ENCODE measurements around the gene FAF1. TPM values are rescaled to one million over a fixed set of nuclear protein-coding genes. Genes with fewer than 3 reads are reported as not detected.

FAF1 gene
- total RNA-seq, 4 donors from 2014 or later, result 25.1 to 74.6 (median 37.2) TPM

DNA sequence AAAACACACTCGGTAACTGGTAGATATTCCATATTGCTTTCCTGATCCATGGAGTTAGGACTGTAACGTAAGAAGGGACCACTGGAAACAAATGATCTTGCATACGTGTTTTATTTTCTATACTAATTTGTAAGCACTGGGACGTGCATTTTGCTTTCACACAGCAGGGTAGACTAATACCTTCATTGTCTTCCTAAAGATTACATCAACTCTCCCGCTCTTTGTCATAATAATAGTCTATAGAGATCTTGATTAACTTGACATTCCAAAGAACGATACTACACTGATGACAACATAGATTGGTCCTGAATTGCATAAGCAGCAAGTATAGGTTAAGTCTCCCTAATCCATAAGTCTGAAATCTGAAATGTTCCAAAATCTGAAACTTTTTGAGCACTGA, 166.5 kb downstream of the FAF1 start:
- intact Hi-C loops (cut with DNase I; ENCODE audit: low total_unique reads), result no loop called here
- no peaks in the 10 kb centered on the region for H3K36me3 ChIP-seq
- H3K9me3 ChIP-seq, result no peaks in the 10 kb centered on the region
- H3K27ac ChIP-seq, result no peak overlapping the region
- 97 to 100% methylated on average over 6 of the region's 6 CpGs for WGBS, 2 donors (ENCODE audit: low coverage in 1 of 2)
- no peaks in the 10 kb centered on the region for H3K4me1 ChIP-seq
- in situ Hi-C loops (cut with MboI; ENCODE audit: low pct_ligation_motif_present in 1 of 4, low pct_unique_long_range_greater_than_20kb in 1 of 4, low sequenced_read_pairs in 3 of 4), result no loop called here
- H3K27me3 ChIP-seq, result no peaks in the 10 kb centered on the region
- TF ChIP-seq POLR2A (IDR thresholded peaks at IDR 0.05), result no peak
- TF ChIP-seq POLR2AphosphoS5 (IDR thresholded peaks at IDR 0.05), result no peak
- TF ChIP-seq EP300 (IDR thresholded peaks at IDR 0.05; ENCODE audit: low read depth), result no peak
- TF ChIP-seq, protein P1, sequence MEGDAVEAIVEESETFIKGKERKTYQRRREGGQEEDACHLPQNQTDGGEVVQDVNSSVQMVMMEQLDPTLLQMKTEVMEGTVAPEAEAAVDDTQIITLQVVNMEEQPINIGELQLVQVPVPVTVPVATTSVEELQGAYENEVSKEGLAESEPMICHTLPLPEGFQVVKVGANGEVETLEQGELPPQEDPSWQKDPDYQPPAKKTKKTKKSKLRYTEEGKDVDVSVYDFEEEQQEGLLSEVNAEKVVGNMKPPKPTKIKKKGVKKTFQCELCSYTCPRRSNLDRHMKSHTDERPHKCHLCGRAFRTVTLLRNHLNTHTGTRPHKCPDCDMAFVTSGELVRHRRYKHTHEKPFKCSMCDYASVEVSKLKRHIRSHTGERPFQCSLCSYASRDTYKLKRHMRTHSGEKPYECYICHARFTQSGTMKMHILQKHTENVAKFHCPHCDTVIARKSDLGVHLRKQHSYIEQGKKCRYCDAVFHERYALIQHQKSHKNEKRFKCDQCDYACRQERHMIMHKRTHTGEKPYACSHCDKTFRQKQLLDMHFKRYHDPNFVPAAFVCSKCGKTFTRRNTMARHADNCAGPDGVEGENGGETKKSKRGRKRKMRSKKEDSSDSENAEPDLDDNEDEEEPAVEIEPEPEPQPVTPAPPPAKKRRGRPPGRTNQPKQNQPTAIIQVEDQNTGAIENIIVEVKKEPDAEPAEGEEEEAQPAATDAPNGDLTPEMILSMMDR (IDR thresholded peaks at IDR 0.05), result no peak
- no peak overlapping the region for H3K4me3 ChIP-seq
- no peak for DNase-seq

DNA sequence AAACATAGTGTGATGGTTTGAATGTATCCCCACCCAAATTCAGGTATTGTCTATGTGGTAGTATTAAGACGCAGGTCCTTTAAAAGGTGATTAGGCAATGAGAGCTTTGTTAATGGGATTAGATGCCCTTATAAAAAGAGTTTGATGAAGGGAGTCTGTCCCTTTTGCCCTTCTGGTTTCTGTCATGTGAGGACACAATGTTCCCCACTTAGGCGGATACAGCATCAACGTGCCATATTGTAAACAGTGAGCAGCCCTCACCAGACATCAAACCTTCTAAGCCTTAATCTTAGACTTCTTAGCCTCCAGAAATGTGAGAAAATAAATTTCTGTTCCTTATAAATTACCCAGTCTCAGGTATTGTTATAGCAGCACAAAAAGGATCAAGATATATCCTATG, 172.8 kb downstream of the FAF1 start:
- no peaks in the 10 kb centered on the region for H3K9me3 ChIP-seq
- peaks cover 0 to 4% (median 0%) of the 10 kb centered on the region in 4 donors for H3K36me3 ChIP-seq
- no peak overlapping the region for H3K27ac ChIP-seq
- TF ChIP-seq, protein P1 (IDR thresholded peaks at IDR 0.05), result no peak
- TF ChIP-seq POLR2A (IDR thresholded peaks at IDR 0.05), result no peak
- TF ChIP-seq POLR2AphosphoS5 (IDR thresholded peaks at IDR 0.05), result peak in 2 of 3 donors; percentile 24 to 81
- TF ChIP-seq EP300 (IDR thresholded peaks at IDR 0.05; ENCODE audit: low read depth), result peak; percentile 79
- no peak for DNase-seq
- 81 to 90% methylated on average over 3 of the region's 3 CpGs for WGBS, 2 donors (ENCODE audit: low coverage in 1 of 2)
- H3K27me3 ChIP-seq, result no peaks in the 10 kb centered on the region
- intact Hi-C loops (cut with DNase I; ENCODE audit: low total_unique reads) (no loop called here), in situ Hi-C loops (cut with MboI; ENCODE audit: low pct_ligation_motif_present in 1 of 4, low pct_unique_long_range_greater_than_20kb in 1 of 4, low sequenced_read_pairs in 3 of 4) (loop anchor here in 1 of 4 donors (10.0 kb wide), 1 partner anchor 408 kb away; no protein-coding TSS in a partner anchor)
- H3K4me3 ChIP-seq, result no peak overlapping the region
- H3K4me1 ChIP-seq, result peaks cover 0 to 3% (median 0%) of the 10 kb centered on the region in 4 donors

DNA sequence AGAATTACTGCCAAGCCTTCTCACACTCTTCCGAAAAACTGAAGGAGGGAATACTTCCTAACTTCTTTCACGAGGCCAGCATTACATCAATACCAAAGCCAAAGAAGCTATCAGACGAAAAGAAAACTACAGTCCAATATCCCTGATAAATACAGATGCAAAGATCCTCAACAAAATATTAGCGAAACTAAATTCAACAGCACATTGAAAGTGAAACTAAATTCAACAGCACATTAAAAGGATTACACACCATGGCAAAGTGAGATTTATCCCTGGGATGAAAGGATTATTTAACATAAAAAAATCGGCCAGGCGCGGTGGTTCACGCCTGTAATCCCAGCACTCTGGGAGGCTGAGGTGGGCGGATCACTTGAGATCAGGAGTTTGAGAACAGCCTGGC, 176.8 kb downstream of the FAF1 start:
- intact Hi-C loops (cut with DNase I; ENCODE audit: low total_unique reads), result no loop called here

DNA sequence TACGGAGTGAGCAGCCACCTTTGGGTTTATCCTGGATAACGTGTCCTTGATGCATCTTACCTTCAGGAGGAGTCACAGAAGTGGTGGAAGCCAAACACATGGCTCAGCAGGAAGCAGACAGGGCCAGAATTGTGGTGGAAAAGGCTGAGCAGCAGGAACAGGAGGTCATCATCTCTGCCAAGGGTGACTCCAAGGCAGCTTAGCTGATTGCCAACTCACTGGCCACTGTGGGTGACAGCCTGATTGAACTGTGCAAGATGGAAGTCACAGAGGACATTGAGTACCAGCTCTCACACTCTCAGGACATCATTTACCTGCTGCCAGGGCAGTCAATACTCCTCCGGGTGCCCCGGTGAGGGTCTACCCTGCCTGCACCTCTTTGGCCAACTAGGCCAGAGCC, 179.3 kb downstream of the FAF1 start:
- Histone ChIP-seq H3K27me3 (no peaks in the 10 kb centered on the region), H3K4me3 (no peak overlapping the region), H3K4me1 (peaks cover 0 to 15% (median 0%) of the 10 kb centered on the region in 4 donors), H3K9me3 (no peaks in the 10 kb centered on the region), H3K27ac (no peak overlapping the region), H3K36me3 (peaks cover 0 to under 1% (median 0%) of the 10 kb centered on the region in 4 donors)
- DNase-seq, result no peak
- intact Hi-C loops (cut with DNase I; ENCODE audit: low total_unique reads) (no loop called here), in situ Hi-C loops (cut with MboI; ENCODE audit: low pct_ligation_motif_present in 1 of 4, low pct_unique_long_range_greater_than_20kb in 1 of 4, low sequenced_read_pairs in 3 of 4) (loop anchor here in 1 of 4 donors (10.0 kb wide), 1 partner anchor 414 kb away; no protein-coding TSS in a partner anchor)
- TF ChIP-seq, protein P1 (IDR thresholded peaks at IDR 0.05), result no peak
- TF ChIP-seq POLR2A (IDR thresholded peaks at IDR 0.05) (no peak), EP300 (IDR thresholded peaks at IDR 0.05; ENCODE audit: low read depth) (no peak), POLR2AphosphoS5 (IDR thresholded peaks at IDR 0.05) (no peak)
- WGBS, 2 donors (ENCODE audit: low coverage in 1 of 2), result 95% methylated on average over 4 of the region's 4 CpGs; no CpG with 5 or more reads in 1 of the 2 donors

More for the DNA sequence above, 176.8 kb downstream of the FAF1 start:
- no peaks in the 10 kb centered on the region for H3K9me3 ChIP-seq
- no peak for DNase-seq
- no peak for TF ChIP-seq POLR2AphosphoS5 (IDR thresholded peaks at IDR 0.05)
- TF ChIP-seq EP300 (IDR thresholded peaks at IDR 0.05; ENCODE audit: low read depth), result no peak
- TF ChIP-seq, protein P1 (IDR thresholded peaks at IDR 0.05), result no peak
- no peak for TF ChIP-seq POLR2A (IDR thresholded peaks at IDR 0.05)
- peaks cover 0 to 4% (median 0%) of the 10 kb centered on the region in 4 donors for H3K36me3 ChIP-seq
- no peak overlapping the region for H3K27ac ChIP-seq
- 84 to 86% methylated on average over 4 to 9 of the region's 9 CpGs for WGBS, 2 donors (ENCODE audit: low coverage in 1 of 2)
- peak overlapping the region in 1 of 4 donors; percentile 10 for H3K4me3 ChIP-seq
- in situ Hi-C loops (cut with MboI; ENCODE audit: low pct_ligation_motif_present in 1 of 4, low pct_unique_long_range_greater_than_20kb in 1 of 4, low sequenced_read_pairs in 3 of 4), result loop anchor here in 1 of 4 donors (10.0 kb wide), 1 partner anchor 412 kb away; no protein-coding TSS in a partner anchor
- peaks cover 0 to 3% (median 0%) of the 10 kb centered on the region in 4 donors for H3K4me1 ChIP-seq
- H3K27me3 ChIP-seq, result no peaks in the 10 kb centered on the region

All from transverse colon (tissue), 4 donors.